Aorta (tissue), 5 donors: ENCODE measurements around the gene TSPAN15. TPM values are rescaled to one million over a fixed set of nuclear protein-coding genes. Genes with fewer than 3 reads are reported as not detected.

ENCODE experiments used
- ATAC-seq: fragments of 200-7000 bp; cut with Tn5 transposase; one replicate; pipeline ENCODE4 v1.9.1; 2022; ENCODE audit warnings: moderate library complexity; ENCODE audit not compliant: low FRiP score
- DNase-seq, 2 donors: peaks; one replicate each; pipeline ENCODE4 v3.0.0-alpha.2; 2020
- H3K27ac ChIP-seq, 2 donors: one replicate each; pipeline ENCODE4 v1.5.1; 2013; ENCODE audit warnings: low read length in 2 of 2, mild to moderate bottlenecking in 2 of 2, moderate library complexity in 2 of 2, control low read depth in 1 of 2, inconsistent platforms in 1 of 2, low read depth in 1 of 2
- H3K27me3 ChIP-seq, 2 donors: one replicate each; pipeline ENCODE4 v1.6.1; 2013; ENCODE audit warnings: control low read depth in 1 of 2, low read length in 1 of 2, mild to moderate bottlenecking in 1 of 2, moderate library complexity in 1 of 2; ENCODE audit not compliant: insufficient read depth in 2 of 2, control insufficient read depth in 1 of 2
- H3K36me3 ChIP-seq, 2 donors: one replicate each; pipeline ENCODE4 v1.6.1; 2013; ENCODE audit warnings: control low read depth in 1 of 2, low read length in 1 of 2, mild to moderate bottlenecking in 1 of 2; ENCODE audit not compliant: insufficient read depth in 2 of 2, control insufficient read depth in 1 of 2
- H3K4me1 ChIP-seq, 2 donors: one replicate each; pipeline ENCODE4 v1.6.1; 2013; ENCODE audit warnings: low read length in 2 of 2, control low read depth in 1 of 2, mild to moderate bottlenecking in 1 of 2, moderate library complexity in 1 of 2; ENCODE audit not compliant: insufficient read depth in 2 of 2, control insufficient read depth in 1 of 2
- H3K4me3 ChIP-seq, 2 donors: one replicate each; pipeline ENCODE4 v1.5.1; 2013; ENCODE audit warnings: low read length in 2 of 2, control low read depth in 1 of 2, mild to moderate bottlenecking in 1 of 2
- H3K9me3 ChIP-seq: one replicate; pipeline ENCODE4 v1.6.1; 2013; ENCODE audit warnings: mild to moderate bottlenecking, low read length; ENCODE audit not compliant: control insufficient read depth
- WGBS, 2 donors: extraction: QIAGEN DNeasy Blood & Tissue Kit; methylation state at CpG; one replicate each; pipeline ENCODE4 v1.1.7; 2013; 5-methylcytosine and 5-hydroxymethylcytosine counted together
- intact Hi-C, 2 donors: fragments of 100-400 bp; cut with DNase I; formaldehyde crosslinking; loops; one replicate each; pipeline versions ENCODE4 v1.14.2 to v1.15.0; 2022
- polyA plus RNA-seq, 2 donors: library from polyadenylated mRNA; stranded (reverse); fragments of 200-250 nt; gene quantifications; one replicate each; pipeline ENCODE4 v1.2.3, GENCODE V29; 2013
- total RNA-seq, 2 donors: library from RNA; stranded (reverse); fragmentation: NEBNext Ultra II Directional; extraction: Animal tissue kit (Norgen Biotek cat#: 25700); gene quantifications; one replicate each; pipeline ENCODE4 v1.2.1, GENCODE V29; 2021
- donor health status: healthy with polysubstance abuse.
- donor health status: Bipolar disorder and iron deficiency.
- donor health status: DM: no; HTN: no; CAD: no.
- donor health status: DM: no; HTN: no; CAD: no.
- donor health status: DM: yes; HTN: yes; CAD: no.

Gene TSPAN15
- total and polyA plus RNA-seq, 4 donors, result 1.8 to 16.8 (median 11.5) TPM

- WGBS, 2 donors, result 68 to 84% methylated on average over 2 of the region's 2 CpGs
- no peaks in the 10 kb centered on the region for H3K27me3 ChIP-seq
- H3K4me3 ChIP-seq, result no peak overlapping the region
- DNase-seq (no peak), ATAC-seq (no peak)
- H3K4me1 ChIP-seq, result no peaks in the 10 kb centered on the region
- intact Hi-C loops, result no loop called here
- no peak overlapping the region for H3K27ac ChIP-seq
- H3K9me3 ChIP-seq, result peaks cover 3% of the 10 kb centered on the region
- no peaks in the 10 kb centered on the region for H3K36me3 ChIP-seq
Measured at GRCh38 chr10:69541463-69541862, 90.2 kb downstream of the TSPAN15 start.

DNA sequence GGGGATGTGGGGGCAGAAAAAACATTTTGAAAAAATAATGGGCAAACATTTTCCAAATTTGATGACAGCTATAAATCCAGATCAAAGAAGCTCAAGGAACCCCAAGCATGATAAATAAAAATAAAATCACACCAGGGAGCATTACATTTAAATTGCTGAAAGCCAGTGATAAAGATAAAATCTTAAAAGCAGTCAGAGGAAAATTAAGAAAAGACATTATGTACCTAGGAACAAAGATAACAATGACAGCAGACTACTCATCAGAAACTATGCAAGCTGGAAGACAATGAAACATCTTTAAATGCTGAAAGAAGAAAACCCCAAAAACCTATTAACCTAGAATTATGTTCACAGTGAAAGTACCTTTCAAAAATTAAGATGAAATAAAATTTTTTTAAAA is 98.7 kb downstream of the TSPAN15 start:
- Histone ChIP-seq H3K36me3 (no peaks in the 10 kb centered on the region), H3K27me3 (no peaks in the 10 kb centered on the region), H3K27ac (no peak overlapping the region), H3K4me3 (no peak overlapping the region), H3K9me3 (peaks cover 11% of the 10 kb centered on the region), H3K4me1 (no peaks in the 10 kb centered on the region)
- DNase-seq, result no peak
- intact Hi-C loops, result no loop called here
- no peak for ATAC-seq

- Histone ChIP-seq H3K4me1 (no peaks in the 10 kb centered on the region), H3K9me3 (peaks cover 13% of the 10 kb centered on the region), H3K36me3 (no peaks in the 10 kb centered on the region), H3K4me3 (no peak overlapping the region), H3K27ac (no peak overlapping the region), H3K27me3 (no peaks in the 10 kb centered on the region)
- intact Hi-C loops, result no loop called here
- 9 to 15% methylated on average over 1 of the region's 1 CpG for WGBS, 2 donors
- DNase-seq (no peak), ATAC-seq (no peak)
Measured at GRCh38 chr10:69552268-69552667, 101.0 kb downstream of the TSPAN15 start.

DNA sequence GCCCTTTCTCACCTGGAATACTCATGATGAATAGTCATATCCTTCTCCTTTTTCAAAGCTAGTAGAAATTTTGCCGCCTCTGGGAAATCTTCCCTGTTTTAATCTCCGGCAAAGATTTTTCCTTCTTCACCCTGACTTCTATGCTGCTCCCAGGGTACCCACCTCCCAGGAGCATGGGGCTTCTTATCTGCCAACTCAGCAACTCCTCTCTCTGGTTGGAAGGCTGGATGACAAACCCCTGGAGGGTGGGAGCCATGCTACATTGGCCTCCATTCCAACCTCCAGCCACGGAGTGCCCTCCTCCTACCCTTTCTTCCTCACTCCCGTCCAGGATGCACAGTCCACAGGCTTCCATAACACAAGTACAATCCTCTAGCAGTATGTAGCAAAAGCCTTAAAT is 102.1 kb downstream of the TSPAN15 start:
- no peaks in the 10 kb centered on the region for H3K36me3 ChIP-seq
- H3K27ac ChIP-seq, result no peak overlapping the region
- DNase-seq (peak in 1 of 2 donors; percentile 8), ATAC-seq (no peak)
- H3K4me3 ChIP-seq, result no peak overlapping the region
- no peaks in the 10 kb centered on the region for H3K27me3 ChIP-seq
- WGBS, 2 donors, result 63 to 70% methylated on average over 4 of the region's 4 CpGs
- H3K9me3 ChIP-seq, result peaks cover 11% of the 10 kb centered on the region
- no peaks in the 10 kb centered on the region for H3K4me1 ChIP-seq
- intact Hi-C loops, result no loop called here

DNA sequence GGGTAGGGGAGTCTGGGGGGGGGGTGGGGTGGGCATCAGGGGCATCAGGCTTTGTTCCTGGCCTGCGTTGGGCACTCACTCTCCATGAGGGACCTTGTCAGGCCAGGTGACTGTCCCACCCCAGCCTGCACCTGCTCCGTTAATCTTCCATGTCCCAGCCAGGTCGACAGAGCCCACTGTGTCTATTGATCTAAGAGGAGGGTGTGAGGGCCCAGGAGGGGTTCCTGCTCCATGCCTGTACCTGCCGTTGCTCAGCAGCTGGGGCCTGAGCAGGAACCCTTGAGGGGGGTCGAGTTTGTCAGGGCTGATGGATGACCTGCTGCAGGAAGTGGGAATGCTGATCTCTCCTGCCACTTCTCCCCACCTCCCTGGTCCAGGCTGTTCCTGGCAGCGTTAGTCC is 103.3 kb downstream of the TSPAN15 start:
- no peak overlapping the region for H3K27ac ChIP-seq
- intact Hi-C loops, result no loop called here
- 31% methylated on average over 6 of the region's 6 CpGs for WGBS, 2 donors
- H3K4me1 ChIP-seq, result no peaks in the 10 kb centered on the region
- H3K4me3 ChIP-seq, result no peak overlapping the region
- no peaks in the 10 kb centered on the region for H3K36me3 ChIP-seq
- DNase-seq, result peak in 1 of 2 donors; percentile 30
- no peaks in the 10 kb centered on the region for H3K27me3 ChIP-seq
- H3K9me3 ChIP-seq, result peaks cover 12% of the 10 kb centered on the region
- no peak for ATAC-seq

Other genes with a start within 250 kb of the TSPAN15 start
- gene HKDC1, start 231.1 kb upstream of the TSPAN15 start, total RNA-seq, result not detected
- gene HKDC1, start 231.1 kb upstream of the TSPAN15 start, polyA plus RNA-seq, result 1 to 10 TPM in 1 of 2 donors, not detected in 1; 3.1 TPM
- 100 to 1,000 TPM; 117 to 133 TPM for gene HK1, start 173.0 kb upstream of the TSPAN15 start, total RNA-seq
- gene HK1, start 173.0 kb upstream of the TSPAN15 start, polyA plus RNA-seq, result 10 to 100 TPM; 41.7 to 67.6 TPM
- under 1 TPM in 1 of 2 donors, not detected in 1; 0.49 TPM for gene TACR2, start 34.5 kb upstream of the TSPAN15 start, total RNA-seq
- 1 to 10 TPM in 1 of 2 donors, under 1 TPM in 1; 0.31 to 2.5 TPM for gene TACR2, start 34.5 kb upstream of the TSPAN15 start, polyA plus RNA-seq
- not detected for gene NEUROG3, start 122.0 kb downstream of the TSPAN15 start, total RNA-seq
- gene NEUROG3, start 122.0 kb downstream of the TSPAN15 start, polyA plus RNA-seq, result 1 to 10 TPM in 1 of 2 donors, not detected in 1; 1.1 TPM
- gene FAM241B, start 178.8 kb downstream of the TSPAN15 start, total RNA-seq, result 10 to 100 TPM in 1 of 2 donors, 1 to 10 TPM in 1; 6.6 to 10.6 TPM
- 1 to 10 TPM; 4.7 to 9.9 TPM for gene FAM241B, start 178.8 kb downstream of the TSPAN15 start, polyA plus RNA-seq